ENCODE measurements around the gene TOP1.

The TOP1 gene

GRCh38 chr20:41148942-41149341 is 120.3 kb downstream of the TOP1 start:
- no peak for DNase-seq

- peak; percentile 11 for DNase-seq
These were observed 122.0 kb downstream of the TOP1 start for GRCh38 chr20:41150664-41151063.

- DNase-seq: no peak
These were observed 122.7 kb downstream of the TOP1 start for GRCh38 chr20:41151134-41151869.

GRCh38 chr20:41152108-41152757 is 123.6 kb downstream of the TOP1 start:
- no peak for DNase-seq

GRCh38 chr20:41154436-41155176 is 126.0 kb downstream of the TOP1 start:
- DNase-seq: no peak

GRCh38 chr20:41155261-41155660 is 126.6 kb downstream of the TOP1 start:
- no peak for DNase-seq

GRCh38 chr20:41158082-41158625 is 129.5 kb downstream of the TOP1 start:
- DNase-seq: no peak

GRCh38 chr20:41159547-41159946 is 130.9 kb downstream of the TOP1 start:
- no peak for DNase-seq

- DNase-seq: no peak
These were observed 132.1 kb downstream of the TOP1 start for GRCh38 chr20:41160686-41161085.

GRCh38 chr20:41161886-41162285 is 133.3 kb downstream of the TOP1 start:
- no peak for DNase-seq

GRCh38 chr20:41162396-41162795 is 133.8 kb downstream of the TOP1 start:
- no peak for DNase-seq

- no peak for DNase-seq
These were observed 135.2 kb downstream of the TOP1 start for GRCh38 chr20:41163821-41164220.

- no peak for DNase-seq
These were observed 136.6 kb downstream of the TOP1 start for GRCh38 chr20:41165001-41165882.

GRCh38 chr20:41166201-41167117 is 137.8 kb downstream of the TOP1 start:
- DNase-seq: no peak

- DNase-seq: no peak
These were observed 138.5 kb downstream of the TOP1 start for GRCh38 chr20:41167118-41167470.

GRCh38 chr20:41167481-41168253 is 139.0 kb downstream of the TOP1 start:
- no peak for DNase-seq

- no peak for DNase-seq
These were observed 139.9 kb downstream of the TOP1 start for GRCh38 chr20:41168281-41169161.

- no peak for DNase-seq
These were observed 140.6 kb downstream of the TOP1 start for GRCh38 chr20:41169162-41169690.

- peak; percentile 70 for DNase-seq
These were observed 141.2 kb downstream of the TOP1 start for GRCh38 chr20:41169791-41170351.

Data from fibroblast of skin of right biceps (primary cell).